Right atrium auricular region (tissue), 2 donors: ENCODE data around the gene SH3BGRL3. TPM values are rescaled to one million over a fixed set of nuclear protein-coding genes. Genes with fewer than 3 reads are reported as not detected.

Experiments
- DNase-seq: peaks from one replicate; pipeline ENCODE4 v3.0.0-alpha.2; 2019; ENCODE audit warnings: low spot score
- H3K27ac ChIP-seq, 2 donors: fragments of 200-600 bp; sonication (generic); 1 replicate in 1 of 2; 2 replicates in 1 of 2; pipeline ENCODE4 v1.5.1; 2016 to 2019
- H3K27me3 ChIP-seq, 2 donors: fragments of 200-600 bp; sonication (generic); one replicate each; pipeline versions ENCODE4 v1.5.1 to v1.6.0; 2017 to 2019
- H3K36me3 ChIP-seq: fragments of 200-600 bp; sonication (generic); one replicate; pipeline ENCODE4 v1.5.1; 2016
- H3K4me1 ChIP-seq, 2 donors: fragments of 200-600 bp; sonication (generic); one replicate each; pipeline versions ENCODE4 v1.5.1 to v1.6.0; 2017 to 2019
- H3K4me3 ChIP-seq, 2 donors: fragments of 200-600 bp; sonication (generic); 1 replicate in 1 of 2; 2 replicates in 1 of 2; pipeline ENCODE4 v1.5.1; 2017 to 2019; ENCODE audit warnings: mild to moderate bottlenecking in 1 of 2, moderate library complexity in 1 of 2
- H3K9me3 ChIP-seq, 2 donors: fragments of 200-600 bp; sonication (generic); one replicate each; pipeline ENCODE4 v1.5.1; 2019
- CTCF ChIP-seq, 2 donors: fragments of 200-600 bp; sonication (generic); IDR thresholded peaks; one replicate each; pipeline ENCODE4 v1.5.1; 2019; ENCODE audit warnings: antibody characterized with exemption in 2 of 2
- total RNA-seq, 2 donors: library from RNA; depleted of rRNA; stranded (reverse); fragments of >200 nt; gene quantifications; one replicate each; pipeline ENCODE4 v1.1.0, GENCODE V29; 2016

The SH3BGRL3 gene
- total RNA-seq, 2 donors from 2014 or later: 24.8 to 66.0 TPM

GRCh38 chr1:26296340-26297056 is 16.6 kb downstream of the SH3BGRL3 start:
- Histone ChIP-seq H3K27ac (no peak overlapping the region), H3K4me3 (no peak overlapping the region), H3K27me3 (no peaks in the 10 kb centered on the region), H3K4me1 (no peaks in the 10 kb centered on the region), H3K9me3 (no peaks in the 10 kb centered on the region), H3K36me3 (no peaks in the 10 kb centered on the region)
- no peak for DNase-seq
- no peak for TF ChIP-seq CTCF (IDR thresholded peaks at IDR 0.05)

- TF ChIP-seq CTCF (IDR thresholded peaks at IDR 0.05): no peak
- no peak for DNase-seq
- Histone ChIP-seq H3K27ac (no peak overlapping the region), H3K4me1 (no peaks in the 10 kb centered on the region), H3K36me3 (no peaks in the 10 kb centered on the region), H3K4me3 (no peak overlapping the region), H3K9me3 (no peaks in the 10 kb centered on the region), H3K27me3 (no peaks in the 10 kb centered on the region)
These were observed 17.3 kb downstream of the SH3BGRL3 start for GRCh38 chr1:26297057-26297790.

GRCh38 chr1:26297791-26298124 is 17.9 kb downstream of the SH3BGRL3 start:
- TF ChIP-seq CTCF (IDR thresholded peaks at IDR 0.05): no peak

GRCh38 chr1:26300578-26301275 is 20.8 kb downstream of the SH3BGRL3 start:
- no peak for TF ChIP-seq CTCF (IDR thresholded peaks at IDR 0.05)
- H3K4me3 ChIP-seq: no peak overlapping the region
- no peaks in the 10 kb centered on the region for H3K9me3 ChIP-seq
- no peaks in the 10 kb centered on the region for H3K27me3 ChIP-seq
- peaks cover 0 to 2% of the 10 kb centered on the region in 2 donors for H3K4me1 ChIP-seq
- DNase-seq: no peak
- H3K27ac ChIP-seq: no peak overlapping the region
- no peaks in the 10 kb centered on the region for H3K36me3 ChIP-seq

More at GRCh38 chr1:26297791-26298124, 17.9 kb downstream of the SH3BGRL3 start:
- no peak overlapping the region for H3K4me3 ChIP-seq
- no peaks in the 10 kb centered on the region for H3K36me3 ChIP-seq
- no peak overlapping the region for H3K27ac ChIP-seq
- no peaks in the 10 kb centered on the region for H3K4me1 ChIP-seq
- no peaks in the 10 kb centered on the region for H3K9me3 ChIP-seq
- no peaks in the 10 kb centered on the region for H3K27me3 ChIP-seq
- no peak for DNase-seq

GRCh38 chr1:26302733-26303405 is 23.0 kb downstream of the SH3BGRL3 start:
- peak overlapping the region in 1 of 2 donors; percentile 9 for H3K27ac ChIP-seq
- peaks cover 0 to 15% of the 10 kb centered on the region in 2 donors for H3K4me1 ChIP-seq
- H3K4me3 ChIP-seq: no peak overlapping the region
- no peaks in the 10 kb centered on the region for H3K36me3 ChIP-seq
- DNase-seq: no peak
- TF ChIP-seq CTCF (IDR thresholded peaks at IDR 0.05): no peak
- H3K27me3 ChIP-seq: no peaks in the 10 kb centered on the region
- H3K9me3 ChIP-seq: no peaks in the 10 kb centered on the region
